ENCODE measurements around the gene VHLL.

The VHLL gene

GRCh38 chr1:156310962-156311361 is 11.9 kb upstream of the VHLL start:
- no peak for DNase-seq (ENCODE audit: low read depth)
- no peak for TF ChIP-seq CTCF (IDR thresholded peaks at IDR 0.05; ENCODE audit: control insufficient read depth, extremely low read depth, insufficient read depth)
- H3K4me3 ChIP-seq (ENCODE audit: low read depth, low read length) = no peak overlapping the region

- TF ChIP-seq CTCF (IDR thresholded peaks at IDR 0.05; ENCODE audit: control insufficient read depth, extremely low read depth, insufficient read depth) = no peak
- no peak overlapping the region for H3K4me3 ChIP-seq (ENCODE audit: low read depth, low read length)
- no peak for DNase-seq (ENCODE audit: low read depth)
Observed at GRCh38 chr1:156308078-156308477, 9.0 kb upstream of the VHLL start.

GRCh38 chr1:156305215-156305614 is 6.1 kb upstream of the VHLL start:
- no peak overlapping the region for H3K4me3 ChIP-seq (ENCODE audit: low read depth, low read length)
- TF ChIP-seq CTCF (IDR thresholded peaks at IDR 0.05; ENCODE audit: control insufficient read depth, extremely low read depth, insufficient read depth) = no peak
- DNase-seq (ENCODE audit: low read depth) = no peak

- no peak for DNase-seq (ENCODE audit: low read depth)
- no peak overlapping the region for H3K4me3 ChIP-seq (ENCODE audit: low read depth, low read length)
- no peak for TF ChIP-seq CTCF (IDR thresholded peaks at IDR 0.05; ENCODE audit: control insufficient read depth, extremely low read depth, insufficient read depth)
Observed at GRCh38 chr1:156303241-156303640, 4.1 kb upstream of the VHLL start.

- no peak for DNase-seq (ENCODE audit: low read depth)
- H3K4me3 ChIP-seq (ENCODE audit: low read depth, low read length) = peak within 1 kb of the TSS; percentile 98
- TF ChIP-seq CTCF (IDR thresholded peaks at IDR 0.05; ENCODE audit: control insufficient read depth, extremely low read depth, insufficient read depth) = no peak
Observed at GRCh38 chr1:156295391-156295947, 3.6 kb downstream of the VHLL start, which contains the start of gene GLMP. GLMP (minus strand) TSS chr1:156295679; CDS start chr1:156295645, 34 bp downstream.

- TF ChIP-seq CTCF (IDR thresholded peaks at IDR 0.05; ENCODE audit: control insufficient read depth, extremely low read depth, insufficient read depth) = no peak
- no peak overlapping the region for H3K4me3 ChIP-seq (ENCODE audit: low read depth, low read length)
- DNase-seq (ENCODE audit: low read depth) = no peak
Observed at GRCh38 chr1:156293895-156294294, 5.2 kb downstream of the VHLL start.

- no peak for TF ChIP-seq CTCF (IDR thresholded peaks at IDR 0.05; ENCODE audit: control insufficient read depth, extremely low read depth, insufficient read depth)
- no peak for DNase-seq (ENCODE audit: low read depth)
- no peak overlapping the region for H3K4me3 ChIP-seq (ENCODE audit: low read depth, low read length)
Observed at GRCh38 chr1:156293098-156293434, 6.0 kb downstream of the VHLL start.
